ENCODE data around the gene TUG1.

GRCh38 chr22:30994960-30995359, 25.9 kb downstream of the TUG1 start:
- no peak for TF ChIP-seq CTCF (IDR thresholded peaks at IDR 0.05)
- no peak for TF ChIP-seq POLR2A (IDR thresholded peaks at IDR 0.05)
